Prostate gland (tissue), 2 donors: Measurements from ENCODE around the gene ADAP2.

Experiments used
- CTCF ChIP-seq, 4 experiments: fragments of 200-600 bp in 2 of 4; fragments of 450-650 bp in 2 of 4; sonication (generic) in 2 of 4; IDR thresholded peaks; 1 replicate in 3 of 4; 2 replicates in 1 of 4; pipeline ENCODE4 v1.5.1; 2016 to 2019; ENCODE audit warnings: antibody characterized with exemption in 4 of 4, mild to moderate bottlenecking in 2 of 4, moderate library complexity in 2 of 4
- POLR2A ChIP-seq: fragments of 450-650 bp; IDR thresholded peaks from one replicate; pipeline ENCODE4 v1.6.1; 2016; ENCODE audit warnings: antibody characterized with exemption, mild to moderate bottlenecking
- POLR2AphosphoS5 ChIP-seq: sonication (generic); formaldehyde crosslinking; IDR thresholded peaks from one replicate; pipeline ENCODE4 v1.6.1; 2017; ENCODE audit warnings: antibody characterized with exemption

DNA sequence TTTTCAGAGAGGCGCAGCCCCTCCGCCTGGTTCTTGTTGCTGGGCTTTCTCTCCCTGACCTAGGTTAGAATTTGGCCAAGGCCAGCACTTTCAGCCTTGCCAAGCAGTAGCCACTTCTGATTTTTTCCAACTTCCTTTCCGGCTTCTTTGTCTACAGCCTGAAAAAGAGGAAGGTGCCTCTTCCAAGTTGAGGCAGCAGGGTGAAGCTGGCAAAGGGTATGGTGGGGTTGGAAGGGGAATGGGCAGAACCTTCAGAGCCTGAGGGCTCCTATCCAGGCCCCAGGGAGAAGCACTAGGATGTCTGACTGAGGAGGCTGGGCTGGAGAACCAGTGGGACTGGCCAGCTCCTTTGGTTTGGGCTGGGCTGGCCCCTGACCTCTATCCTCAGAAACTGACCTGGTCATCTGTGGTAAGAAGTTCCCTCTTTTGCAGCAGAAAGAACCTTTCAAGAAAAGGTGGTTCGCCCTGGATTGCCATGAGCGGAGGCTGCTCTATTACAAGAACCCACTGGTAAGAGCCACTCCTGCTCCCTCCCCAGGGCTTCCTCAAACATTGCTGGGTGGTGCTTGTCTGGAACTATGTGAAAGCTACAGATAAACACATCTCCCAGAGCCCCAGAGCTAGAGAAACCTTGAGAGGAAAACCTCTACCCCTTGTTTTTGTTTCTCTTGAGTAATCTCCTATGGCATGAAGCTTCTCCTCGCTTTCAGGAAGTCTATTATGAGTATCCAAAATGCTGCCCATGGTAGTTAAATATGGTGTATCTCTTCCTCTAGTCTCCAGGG is 32.5 kb downstream of the ADAP2 start:
- no peak for TF ChIP-seq CTCF (IDR thresholded peaks at IDR 0.05)
- no peak for TF ChIP-seq POLR2A
- no peak for TF ChIP-seq POLR2AphosphoS5
